ENCODE results near the gene CACNA1B.

DNA sequence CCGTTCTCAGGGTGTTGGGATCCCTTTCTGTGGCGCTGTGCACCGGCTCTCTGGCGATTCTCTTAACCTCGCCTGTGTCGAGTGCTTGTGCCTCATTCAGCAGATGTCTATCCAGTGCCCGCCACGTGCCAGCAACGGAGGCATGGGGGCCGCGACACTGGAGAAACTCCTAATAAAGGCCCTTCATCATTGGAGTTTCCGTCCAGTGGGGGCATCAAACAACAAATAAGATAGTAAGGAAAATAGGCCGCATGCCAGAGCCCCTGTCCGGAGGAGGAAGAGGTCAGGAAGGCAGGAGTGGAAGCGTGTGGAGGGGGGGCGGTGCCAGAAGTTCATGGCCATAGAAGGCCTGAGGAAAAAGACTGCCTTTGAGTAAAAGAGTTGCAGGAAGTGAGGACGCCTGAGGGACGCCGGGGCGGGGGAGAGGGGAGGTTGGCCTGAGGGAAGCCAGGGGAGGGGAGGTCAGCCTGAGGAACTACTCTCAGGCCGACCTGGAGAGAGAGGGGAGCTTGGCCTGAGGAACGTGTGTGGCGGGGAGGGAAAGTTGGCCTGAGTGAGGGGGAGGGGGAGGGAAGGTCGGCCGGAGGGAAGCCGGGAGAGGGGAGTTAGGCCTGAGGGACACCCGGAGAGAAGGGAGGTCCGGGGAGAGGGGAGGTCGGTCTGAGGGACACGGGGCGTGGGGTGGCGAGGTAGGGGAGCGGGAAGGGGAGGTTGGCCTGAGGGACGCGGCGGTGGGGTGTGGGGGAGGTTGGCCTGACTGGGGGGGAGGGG is 82.2 kb downstream of the CACNA1B start:
- TF ChIP-seq, protein P1, sequence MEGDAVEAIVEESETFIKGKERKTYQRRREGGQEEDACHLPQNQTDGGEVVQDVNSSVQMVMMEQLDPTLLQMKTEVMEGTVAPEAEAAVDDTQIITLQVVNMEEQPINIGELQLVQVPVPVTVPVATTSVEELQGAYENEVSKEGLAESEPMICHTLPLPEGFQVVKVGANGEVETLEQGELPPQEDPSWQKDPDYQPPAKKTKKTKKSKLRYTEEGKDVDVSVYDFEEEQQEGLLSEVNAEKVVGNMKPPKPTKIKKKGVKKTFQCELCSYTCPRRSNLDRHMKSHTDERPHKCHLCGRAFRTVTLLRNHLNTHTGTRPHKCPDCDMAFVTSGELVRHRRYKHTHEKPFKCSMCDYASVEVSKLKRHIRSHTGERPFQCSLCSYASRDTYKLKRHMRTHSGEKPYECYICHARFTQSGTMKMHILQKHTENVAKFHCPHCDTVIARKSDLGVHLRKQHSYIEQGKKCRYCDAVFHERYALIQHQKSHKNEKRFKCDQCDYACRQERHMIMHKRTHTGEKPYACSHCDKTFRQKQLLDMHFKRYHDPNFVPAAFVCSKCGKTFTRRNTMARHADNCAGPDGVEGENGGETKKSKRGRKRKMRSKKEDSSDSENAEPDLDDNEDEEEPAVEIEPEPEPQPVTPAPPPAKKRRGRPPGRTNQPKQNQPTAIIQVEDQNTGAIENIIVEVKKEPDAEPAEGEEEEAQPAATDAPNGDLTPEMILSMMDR (IDR thresholded peaks at IDR 0.05; ENCODE audit: borderline replicate concordance, extremely low read depth, low read length, poor library complexity, severe bottlenecking) = no peak
- no peak for TF ChIP-seq EZH2 (IDR thresholded peaks at IDR 0.05; ENCODE audit: borderline replicate concordance, low read depth, low read length, severe bottlenecking)
